ENCODE measurements around the gene CDH5.

CDH5 gene

DNA sequence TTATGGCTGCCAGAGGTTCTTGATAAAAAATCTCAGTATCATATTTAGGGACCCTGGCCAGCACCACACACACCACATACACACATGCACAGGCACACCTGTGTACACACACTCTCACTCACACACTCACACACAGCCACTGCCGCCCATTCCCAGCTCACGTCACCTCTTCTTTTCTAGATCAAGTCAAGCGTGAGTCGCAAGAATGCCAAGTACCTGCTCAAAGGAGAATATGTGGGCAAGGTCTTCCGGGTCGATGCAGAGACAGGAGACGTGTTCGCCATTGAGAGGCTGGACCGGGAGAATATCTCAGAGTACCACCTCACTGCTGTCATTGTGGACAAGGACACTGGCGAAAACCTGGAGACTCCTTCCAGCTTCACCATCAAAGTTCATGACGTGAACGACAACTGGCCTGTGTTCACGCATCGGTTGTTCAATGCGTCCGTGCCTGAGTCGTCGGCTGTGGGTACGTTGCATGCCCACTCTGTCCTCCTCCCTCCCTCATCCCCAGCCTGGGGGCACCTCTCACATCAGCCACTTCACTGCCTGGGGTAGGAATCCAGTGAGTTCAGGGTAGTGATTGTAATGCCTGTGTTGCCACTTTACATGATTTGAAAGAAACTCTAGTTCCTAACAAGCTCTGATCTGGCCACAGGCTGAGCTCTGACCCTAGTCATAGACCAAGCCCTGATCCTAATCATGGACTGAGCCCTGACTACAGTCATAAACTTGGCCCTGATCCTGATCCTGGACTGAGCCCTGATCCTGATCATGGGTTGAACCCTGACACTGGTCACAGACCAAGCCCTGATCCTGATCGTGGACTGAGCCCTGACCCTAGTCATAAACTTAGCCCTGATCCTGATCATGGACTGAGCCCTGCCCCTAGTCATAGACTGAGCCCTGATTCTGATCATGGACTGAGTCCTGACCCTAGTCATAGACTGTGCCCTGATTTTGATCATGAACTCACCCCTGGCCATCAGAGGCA is 20.4 kb downstream of the CDH5 start:
- no peak for DNase-seq (ENCODE audit: low read depth)
- H3K4me3 ChIP-seq (ENCODE audit: low read depth, low read length): no peak overlapping the region

DNA sequence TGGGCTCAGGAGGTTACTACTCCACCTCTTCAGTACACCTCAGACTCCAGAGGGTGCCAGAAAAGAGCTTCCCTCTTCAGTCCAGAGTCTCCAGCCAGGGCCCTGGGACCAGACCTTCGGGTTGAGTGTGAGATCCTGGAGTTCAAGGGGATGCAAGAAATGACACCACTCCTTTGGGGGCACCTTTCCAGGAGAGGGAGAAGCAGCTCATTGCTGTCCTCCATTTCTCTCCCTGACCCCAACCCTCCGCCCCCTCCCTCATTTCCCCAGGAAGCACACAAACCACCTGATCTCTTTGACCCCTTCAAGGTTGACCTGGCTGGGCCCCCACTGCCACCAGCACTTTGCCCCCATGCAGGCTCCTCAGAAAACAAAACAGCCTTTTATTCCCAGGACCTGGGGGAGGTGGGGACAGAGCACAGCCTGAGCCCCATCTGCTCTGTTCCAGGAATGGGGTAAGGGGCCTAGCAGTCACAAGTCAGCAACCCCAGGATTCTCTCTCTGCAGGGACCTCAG is 21.4 kb downstream of the CDH5 start:
- no peak for DNase-seq (ENCODE audit: low read depth)
- H3K4me3 ChIP-seq (ENCODE audit: low read depth, low read length): no peak overlapping the region

DNA sequence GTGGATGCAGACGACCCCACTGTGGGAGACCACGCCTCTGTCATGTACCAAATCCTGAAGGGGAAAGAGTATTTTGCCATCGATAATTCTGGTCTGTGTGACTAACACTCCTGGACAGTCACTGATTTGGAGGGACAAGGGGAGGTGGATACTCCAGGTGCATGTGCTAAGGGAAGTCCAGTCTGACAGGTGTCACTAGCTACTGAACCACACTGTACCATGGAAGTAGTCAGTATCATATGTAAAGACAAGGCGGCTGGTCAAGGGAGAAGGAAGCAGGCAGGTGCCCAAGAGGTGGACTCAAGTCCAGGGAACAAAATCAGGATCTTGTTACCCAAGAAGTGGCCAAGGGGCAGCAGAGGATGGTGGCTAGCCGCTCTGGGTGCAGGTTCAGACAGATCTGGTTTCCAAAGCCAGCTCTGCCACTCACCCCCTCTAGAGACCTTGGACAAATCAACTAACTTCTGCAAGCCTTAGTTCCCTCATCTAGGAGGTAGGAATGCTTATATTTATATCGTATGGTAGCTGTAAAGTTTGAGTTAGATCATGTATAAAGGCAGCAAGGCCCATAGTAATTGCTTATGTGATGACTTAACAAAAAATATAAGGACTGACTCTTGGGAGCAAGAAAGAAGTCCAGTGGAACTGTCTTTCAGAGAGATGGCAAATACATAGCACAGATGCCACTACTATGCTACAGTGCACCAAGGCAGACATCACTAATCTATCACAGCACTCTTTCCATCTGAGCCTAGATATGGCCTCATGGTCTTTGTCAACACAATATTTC is 22.1 kb downstream of the CDH5 start:
- DNase-seq (ENCODE audit: low read depth): no peak

DNA sequence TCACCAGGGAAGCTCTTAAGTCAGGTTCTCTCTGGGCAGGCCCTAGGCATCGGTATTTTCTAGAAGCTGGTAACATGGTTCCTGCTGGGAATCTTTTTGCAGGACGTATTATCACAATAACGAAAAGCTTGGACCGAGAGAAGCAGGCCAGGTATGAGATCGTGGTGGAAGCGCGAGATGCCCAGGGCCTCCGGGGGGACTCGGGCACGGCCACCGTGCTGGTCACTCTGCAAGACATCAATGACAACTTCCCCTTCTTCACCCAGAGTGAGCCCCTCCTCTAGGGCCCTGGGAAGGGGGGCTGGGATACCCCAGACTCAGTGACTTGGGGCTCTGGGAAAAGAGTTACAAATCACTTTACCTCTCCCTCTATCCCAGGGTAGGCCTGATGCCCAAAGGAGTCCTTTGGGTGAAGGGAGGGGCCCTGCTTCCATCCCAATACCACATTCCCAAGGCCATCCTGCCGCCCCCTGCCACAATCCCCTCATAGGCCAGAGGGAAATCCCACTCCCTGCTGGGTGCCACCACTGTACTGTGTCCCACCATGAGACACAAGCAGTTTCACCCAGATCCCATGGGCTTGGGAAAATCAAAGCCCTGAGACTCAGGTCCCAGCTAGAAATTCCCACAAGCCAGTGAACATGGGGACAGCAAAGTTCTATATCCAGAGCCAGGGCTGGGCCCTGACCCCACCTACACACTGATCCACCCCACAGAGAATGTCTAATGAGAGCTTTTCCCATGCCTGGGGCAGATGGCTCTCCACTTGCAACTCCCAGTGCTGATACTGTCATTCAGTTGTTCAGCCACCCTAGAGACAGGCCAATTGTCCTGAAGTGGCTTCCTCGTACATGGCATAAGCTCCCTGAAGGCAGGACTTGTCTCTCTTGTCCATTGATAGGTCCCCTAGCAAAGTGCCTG is 23.0 kb downstream of the CDH5 start:
- no peak overlapping the region for H3K4me3 ChIP-seq (ENCODE audit: low read depth, low read length)
- no peak for DNase-seq (ENCODE audit: low read depth)

More for the DNA sequence above, 22.1 kb downstream of the CDH5 start:
- H3K4me3 ChIP-seq (ENCODE audit: low read depth, low read length): no peak overlapping the region

DNA sequence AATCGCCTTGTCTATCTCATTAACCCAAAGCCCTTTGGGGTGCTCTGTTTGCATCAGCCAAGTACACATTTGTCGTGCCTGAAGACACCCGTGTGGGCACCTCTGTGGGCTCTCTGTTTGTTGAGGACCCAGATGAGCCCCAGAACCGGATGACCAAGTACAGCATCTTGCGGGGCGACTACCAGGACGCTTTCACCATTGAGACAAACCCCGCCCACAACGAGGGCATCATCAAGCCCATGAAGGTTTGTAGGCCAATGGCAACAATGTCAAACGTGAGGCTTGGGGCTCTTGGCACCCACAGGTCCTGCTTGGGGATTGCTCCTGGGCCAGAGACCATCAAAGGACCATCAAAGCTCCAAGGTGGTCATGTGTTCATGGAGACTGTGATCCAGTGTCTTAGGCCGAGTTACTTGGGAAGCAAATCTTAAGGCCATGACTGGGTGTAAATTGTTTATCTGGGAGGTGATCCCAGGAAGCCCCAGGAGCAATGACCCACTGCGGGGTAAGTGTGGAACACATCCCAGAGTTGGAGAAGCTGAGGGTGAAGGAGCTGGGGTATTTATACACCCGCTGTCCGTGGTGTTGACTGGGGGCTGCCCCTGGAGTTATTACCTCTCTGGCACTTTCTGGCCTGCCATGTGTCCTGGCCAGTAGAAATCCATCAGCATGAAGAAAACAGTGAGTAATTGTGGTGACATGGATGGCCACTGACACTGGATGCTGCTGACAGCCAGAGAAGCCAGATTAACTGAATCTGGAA is 24.0 kb downstream of the CDH5 start:
- no peak for DNase-seq (ENCODE audit: low read depth)
- no peak overlapping the region for H3K4me3 ChIP-seq (ENCODE audit: low read depth, low read length)

DNA sequence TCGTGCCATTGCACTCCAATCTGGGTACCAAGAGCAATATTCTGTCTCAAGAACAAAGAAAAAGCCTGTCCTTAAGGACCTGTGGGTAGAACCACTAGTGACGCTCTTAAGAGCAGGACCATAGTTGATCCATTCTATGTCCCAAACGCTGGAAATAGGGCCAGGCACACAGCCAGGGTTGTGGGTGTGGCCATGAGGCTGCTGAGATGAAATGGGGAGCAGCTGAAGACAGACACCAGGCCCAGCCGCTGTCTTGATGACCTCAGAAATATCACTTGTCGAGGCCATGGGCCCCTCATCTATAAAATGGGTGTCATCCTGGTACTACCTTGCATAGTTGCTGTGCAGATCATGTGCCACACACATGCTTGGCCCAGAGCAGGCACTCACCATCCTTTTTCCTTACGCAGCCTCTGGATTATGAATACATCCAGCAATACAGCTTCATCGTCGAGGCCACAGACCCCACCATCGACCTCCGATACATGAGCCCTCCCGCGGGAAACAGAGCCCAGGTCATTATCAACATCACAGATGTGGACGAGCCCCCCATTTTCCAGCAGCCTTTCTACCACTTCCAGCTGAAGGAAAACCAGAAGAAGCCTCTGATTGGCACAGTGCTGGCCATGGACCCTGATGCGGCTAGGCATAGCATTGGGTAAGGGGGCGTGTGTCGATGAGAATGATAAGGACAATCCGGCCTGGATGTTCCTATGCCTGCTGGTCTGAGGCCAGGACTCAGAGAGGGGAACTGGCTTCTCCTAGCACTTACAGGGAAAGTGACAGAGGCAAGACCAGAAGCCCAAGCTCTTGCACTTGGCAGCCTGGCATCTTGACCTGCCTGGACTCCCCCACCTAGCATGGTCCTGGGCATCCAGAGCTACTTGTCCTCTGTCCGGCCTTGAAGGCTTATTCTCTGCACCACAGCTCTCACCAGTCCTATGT is 25.5 kb downstream of the CDH5 start:
- no peak for DNase-seq (ENCODE audit: low read depth)
- H3K4me3 ChIP-seq (ENCODE audit: low read depth, low read length): no peak overlapping the region

DNA sequence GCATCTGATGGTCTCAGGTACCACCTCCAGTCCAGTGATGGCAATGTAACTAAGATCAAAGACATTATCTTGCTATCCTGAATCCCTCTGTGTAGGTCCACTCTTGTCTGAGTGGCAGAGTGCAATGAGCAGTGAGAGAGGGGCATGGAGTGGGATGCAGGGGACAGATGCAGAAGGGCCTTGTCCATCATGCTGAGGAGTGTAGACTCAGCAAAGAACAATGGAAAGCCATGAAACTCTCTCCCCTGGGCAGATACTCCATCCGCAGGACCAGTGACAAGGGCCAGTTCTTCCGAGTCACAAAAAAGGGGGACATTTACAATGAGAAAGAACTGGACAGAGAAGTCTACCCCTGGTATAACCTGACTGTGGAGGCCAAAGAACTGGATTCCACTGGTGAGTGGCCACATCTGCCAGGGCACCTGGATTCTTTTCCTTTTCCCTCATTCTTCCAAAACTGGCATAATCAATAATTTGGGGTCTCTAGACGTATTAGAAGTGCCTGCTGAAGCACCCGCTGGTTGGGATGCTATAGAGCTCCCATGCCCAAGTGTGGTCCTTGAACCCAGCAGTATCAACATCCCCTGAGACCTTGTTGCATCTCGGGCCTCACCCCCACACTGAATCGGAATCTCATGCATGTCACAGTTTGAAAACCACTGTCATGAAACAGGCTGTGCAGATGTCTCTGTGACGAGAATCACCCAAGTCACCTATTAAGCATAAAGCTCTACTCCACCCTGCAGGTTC is 29.5 kb downstream of the CDH5 start:
- no peak for DNase-seq (ENCODE audit: low read depth)

DNA sequence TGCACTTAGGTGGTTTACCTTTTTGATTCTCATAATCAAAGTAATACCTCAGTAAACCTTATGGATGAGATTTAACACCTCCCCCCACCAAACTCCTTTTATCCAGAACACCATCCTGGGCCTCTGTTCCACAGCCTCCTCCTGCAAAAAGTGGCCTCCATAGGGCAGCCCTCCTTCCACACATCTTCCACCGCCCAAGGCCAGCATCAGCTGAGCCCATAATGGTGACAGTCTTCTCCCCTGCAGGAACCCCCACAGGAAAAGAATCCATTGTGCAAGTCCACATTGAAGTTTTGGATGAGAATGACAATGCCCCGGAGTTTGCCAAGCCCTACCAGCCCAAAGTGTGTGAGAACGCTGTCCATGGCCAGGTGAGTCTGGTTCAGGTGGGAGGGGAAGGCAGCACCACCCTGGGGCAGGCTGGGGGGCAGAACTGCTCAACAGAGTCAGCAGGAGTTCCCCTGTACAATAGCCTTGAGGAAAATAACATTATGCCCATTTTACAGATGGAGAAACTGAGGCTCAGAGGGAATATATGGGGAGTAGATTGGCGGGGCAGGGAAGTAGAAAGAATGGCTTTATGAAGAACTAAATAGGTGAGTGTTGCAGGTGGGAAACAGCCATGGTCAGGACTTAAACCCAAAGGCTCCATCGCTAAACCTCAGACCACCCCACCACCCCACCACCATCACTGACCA is 31.4 kb downstream of the CDH5 start:
- DNase-seq (ENCODE audit: low read depth): no peak
- H3K4me3 ChIP-seq (ENCODE audit: low read depth, low read length): no peak overlapping the region

More for the DNA sequence above, 29.5 kb downstream of the CDH5 start:
- H3K4me3 ChIP-seq (ENCODE audit: low read depth, low read length): no peak overlapping the region

DNA sequence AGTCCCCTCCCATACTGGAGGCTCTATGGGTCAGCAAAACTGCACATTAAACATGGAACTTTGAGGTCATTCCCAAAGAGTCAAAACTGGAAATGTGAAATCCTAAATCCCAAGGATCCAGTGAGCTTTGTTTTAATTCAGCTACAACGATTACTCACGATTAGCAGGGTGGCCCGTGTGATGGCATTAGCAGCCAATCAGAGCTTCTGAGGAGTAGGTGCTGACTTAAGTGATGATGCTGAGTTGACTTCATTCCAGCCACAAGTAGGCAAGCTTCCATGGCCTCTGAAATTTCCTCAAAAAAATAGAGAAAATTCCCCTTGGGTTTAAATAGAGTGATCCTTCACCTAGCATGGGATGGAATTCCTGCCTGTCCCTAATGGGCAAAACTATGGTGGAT is 32.5 kb downstream of the CDH5 start:
- no peak for DNase-seq (ENCODE audit: low read depth)
- no peak overlapping the region for H3K4me3 ChIP-seq (ENCODE audit: low read depth, low read length)

DNA sequence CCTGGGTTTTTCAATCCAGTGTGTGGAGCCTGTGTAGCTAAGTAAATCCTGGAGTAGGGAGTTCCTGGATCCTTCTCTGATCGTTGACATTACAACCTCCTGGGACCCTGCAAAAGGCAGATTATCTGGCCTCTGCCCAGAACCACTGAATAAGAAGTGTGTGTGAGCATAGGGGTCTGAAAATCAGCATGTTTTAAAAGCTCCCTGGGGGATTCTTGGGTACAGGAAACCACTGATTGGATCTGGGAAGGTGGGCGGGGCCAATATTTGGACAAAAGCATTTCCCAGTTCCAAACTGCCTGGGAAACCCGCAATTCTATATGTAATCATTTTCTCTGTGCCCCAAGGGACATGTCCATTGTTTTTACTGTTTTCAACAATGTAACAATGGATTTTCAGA is 33.4 kb downstream of the CDH5 start:
- no peak overlapping the region for H3K4me3 ChIP-seq (ENCODE audit: low read depth, low read length)
- DNase-seq (ENCODE audit: low read depth): no peak

DNA sequence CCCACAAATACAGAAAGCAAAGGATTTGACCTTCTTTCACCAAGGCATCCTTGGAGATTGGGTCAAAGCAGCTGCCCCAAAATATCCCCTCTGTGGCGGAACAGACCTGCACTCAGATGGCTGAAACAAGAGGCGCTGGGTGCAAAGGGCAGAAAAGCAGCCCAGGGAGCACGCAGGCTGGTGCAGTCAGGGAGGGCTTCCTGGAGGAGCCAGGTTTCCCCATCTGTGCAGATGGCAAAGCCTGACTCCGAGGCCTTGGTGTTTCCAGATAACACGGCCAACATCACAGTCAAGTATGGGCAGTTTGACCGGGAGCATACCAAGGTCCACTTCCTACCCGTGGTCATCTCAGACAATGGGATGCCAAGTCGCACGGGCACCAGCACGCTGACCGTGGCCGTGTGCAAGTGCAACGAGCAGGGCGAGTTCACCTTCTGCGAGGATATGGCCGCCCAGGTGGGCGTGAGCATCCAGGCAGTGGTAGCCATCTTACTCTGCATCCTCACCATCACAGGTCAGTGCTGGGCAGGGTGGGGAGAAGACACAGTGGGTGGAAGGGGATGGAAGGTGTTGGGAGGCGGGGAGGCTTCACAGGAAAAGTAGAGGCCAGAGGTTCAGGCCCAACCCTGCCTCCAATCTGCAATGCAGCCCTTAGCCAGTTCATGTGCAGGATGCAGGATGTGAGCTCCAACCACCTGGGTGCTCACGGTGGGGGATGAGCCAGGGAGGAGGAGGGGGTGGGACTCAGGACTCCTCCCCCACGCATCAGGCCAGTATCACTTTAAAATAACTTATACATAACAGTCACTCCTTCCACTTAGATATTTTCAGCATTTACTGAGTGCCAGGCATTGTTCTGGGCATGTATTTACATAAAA is 34.3 kb downstream of the CDH5 start:
- no peak for DNase-seq (ENCODE audit: low read depth)
- no peak overlapping the region for H3K4me3 ChIP-seq (ENCODE audit: low read depth, low read length)

DNA sequence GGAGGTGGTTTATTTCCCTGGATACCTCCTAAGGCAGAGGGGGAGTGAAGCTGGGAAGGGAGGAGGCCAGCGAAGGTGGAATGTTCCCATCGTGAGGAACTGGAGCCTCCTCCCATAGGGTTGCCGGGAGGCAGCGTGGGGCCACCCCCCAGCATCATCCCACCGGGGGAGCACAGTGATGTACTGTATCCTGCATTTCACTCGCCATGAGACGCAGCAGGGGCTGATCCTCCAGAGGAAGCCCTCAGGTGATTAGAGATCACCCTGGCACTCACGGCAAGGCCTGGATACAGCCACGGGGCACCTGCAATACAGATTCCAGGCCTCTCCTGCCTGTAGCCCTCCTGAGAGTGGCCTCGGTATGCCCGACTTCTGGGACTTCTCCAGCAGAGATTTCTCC is 35.1 kb downstream of the CDH5 start:
- no peak for DNase-seq (ENCODE audit: low read depth)
- no peak overlapping the region for H3K4me3 ChIP-seq (ENCODE audit: low read depth, low read length)

DNA sequence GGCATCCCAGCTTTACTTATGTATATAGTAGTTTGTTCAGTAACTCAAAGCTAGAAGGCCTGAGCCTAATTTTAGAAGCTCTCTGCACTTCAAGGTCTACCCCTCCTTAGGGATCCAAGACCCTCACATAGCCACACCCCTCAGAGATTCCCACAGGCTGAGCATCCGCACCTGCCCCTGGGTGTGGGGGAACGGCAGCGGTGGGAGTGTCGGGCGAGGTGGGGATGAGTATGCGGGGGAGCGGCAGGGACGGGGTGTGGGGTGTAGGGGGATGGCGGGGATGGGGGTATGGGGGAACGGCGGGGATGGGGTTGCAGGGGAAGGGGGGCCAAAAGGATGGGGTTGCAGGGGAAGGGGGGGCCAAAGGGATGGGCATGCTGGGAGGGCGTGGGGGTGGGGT is 35.7 kb downstream of the CDH5 start:
- H3K4me3 ChIP-seq (ENCODE audit: low read depth, low read length): no peak overlapping the region
- DNase-seq (ENCODE audit: low read depth): no peak

DNA sequence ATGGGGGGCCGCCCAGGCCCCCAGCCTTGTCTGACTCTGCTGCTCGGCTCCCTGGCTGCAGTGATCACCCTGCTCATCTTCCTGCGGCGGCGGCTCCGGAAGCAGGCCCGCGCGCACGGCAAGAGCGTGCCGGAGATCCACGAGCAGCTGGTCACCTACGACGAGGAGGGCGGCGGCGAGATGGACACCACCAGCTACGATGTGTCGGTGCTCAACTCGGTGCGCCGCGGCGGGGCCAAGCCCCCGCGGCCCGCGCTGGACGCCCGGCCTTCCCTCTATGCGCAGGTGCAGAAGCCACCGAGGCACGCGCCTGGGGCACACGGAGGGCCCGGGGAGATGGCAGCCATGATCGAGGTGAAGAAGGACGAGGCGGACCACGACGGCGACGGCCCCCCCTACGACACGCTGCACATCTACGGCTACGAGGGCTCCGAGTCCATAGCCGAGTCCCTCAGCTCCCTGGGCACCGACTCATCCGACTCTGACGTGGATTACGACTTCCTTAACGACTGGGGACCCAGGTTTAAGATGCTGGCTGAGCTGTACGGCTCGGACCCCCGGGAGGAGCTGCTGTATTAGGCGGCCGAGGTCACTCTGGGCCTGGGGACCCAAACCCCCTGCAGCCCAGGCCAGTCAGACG is 36.2 kb downstream of the CDH5 start:
- H3K4me3 ChIP-seq (ENCODE audit: low read depth, low read length): no peak overlapping the region

DNA sequence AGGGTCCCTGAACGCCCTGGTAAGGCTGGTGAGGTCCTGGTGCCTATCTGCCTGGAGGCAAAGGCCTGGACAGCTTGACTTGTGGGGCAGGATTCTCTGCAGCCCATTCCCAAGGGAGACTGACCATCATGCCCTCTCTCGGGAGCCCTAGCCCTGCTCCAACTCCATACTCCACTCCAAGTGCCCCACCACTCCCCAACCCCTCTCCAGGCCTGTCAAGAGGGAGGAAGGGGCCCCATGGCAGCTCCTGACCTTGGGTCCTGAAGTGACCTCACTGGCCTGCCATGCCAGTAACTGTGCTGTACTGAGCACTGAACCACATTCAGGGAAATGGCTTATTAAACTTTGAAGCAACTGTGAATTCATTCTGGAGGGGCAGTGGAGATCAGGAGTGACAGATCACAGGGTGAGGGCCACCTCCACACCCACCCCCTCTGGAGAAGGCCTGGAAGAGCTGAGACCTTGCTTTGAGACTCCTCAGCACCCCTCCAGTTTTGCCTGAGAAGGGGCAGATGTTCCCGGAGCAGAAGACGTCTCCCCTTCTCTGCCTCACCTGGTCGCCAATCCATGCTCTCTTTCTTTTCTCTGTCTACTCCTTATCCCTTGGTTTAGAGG is 37.1 kb downstream of the CDH5 start:
- no peak overlapping the region for H3K4me3 ChIP-seq (ENCODE audit: low read depth, low read length)
- DNase-seq (ENCODE audit: low read depth): no peak

More for the DNA sequence above, 36.2 kb downstream of the CDH5 start:
- no peak for DNase-seq (ENCODE audit: low read depth)
